Common myeloid progenitor, CD34-positive (primary cell): Measurements from ENCODE around the gene CCNL2.

Experiments used
- CTCF ChIA-PET: fragments of 350-600 bp; sonication (Branson Sonifier 250); formaldehyde crosslinking; loops from one replicate; lab custom pipeline; 2021; ENCODE audit warnings: antibody characterized with exemption; lab: Charles Lee
- POLR2A ChIA-PET: fragments of 350-600 bp; sonication (Branson Sonifier 250); formaldehyde crosslinking; loops from one replicate; lab custom pipeline; 2021; ENCODE audit warnings: antibody characterized with exemption; lab: Charles Lee
- DNase-seq, 3 donors: peaks; one replicate each; pipeline versions ENCODE4 v3.0.0 to v3.0.0-alpha.2; 2013
- H3K27ac ChIP-seq, 2 experiments: 1 replicate in 1 of 2; 2 replicates in 1 of 2; pipeline ENCODE4 v1.7.0; 2013; ENCODE audit warnings: inconsistent platforms in 2 of 2, low read length in 2 of 2, mild to moderate bottlenecking in 2 of 2, low read depth in 1 of 2, moderate library complexity in 1 of 2; ENCODE audit not compliant: severe bottlenecking in 2 of 2, insufficient read depth in 1 of 2, poor library complexity in 1 of 2
- H3K27me3 ChIP-seq, 5 experiments: replicated peaks in 2 of 5; 1 replicate in 3 of 5; 2 replicates in 2 of 5; pipeline versions ENCODE4 v1.6.1 to v1.7.0; 2013; ENCODE audit warnings: low read length in 4 of 5, mild to moderate bottlenecking in 2 of 5, moderate library complexity in 2 of 5, inconsistent platforms in 1 of 5; ENCODE audit not compliant: insufficient read depth in 5 of 5, control insufficient read depth in 4 of 5
- H3K36me3 ChIP-seq, 4 experiments: 1 replicate in 2 of 4; 2 replicates in 2 of 4; pipeline versions ENCODE4 v1.6.1 to v1.7.0; 2013; ENCODE audit warnings: low read length in 3 of 4, control low read depth in 1 of 4, mild to moderate bottlenecking in 1 of 4; ENCODE audit not compliant: control insufficient read depth in 4 of 4, insufficient read depth in 4 of 4
- H3K4me1 ChIP-seq, 4 experiments: 1 replicate in 3 of 4; 2 replicates in 1 of 4; pipeline versions ENCODE4 v1.6.1 to v1.7.1; 2013; ENCODE audit warnings: low read length in 3 of 4, mild to moderate bottlenecking in 3 of 4, control low read depth in 1 of 4, inconsistent platforms in 1 of 4, moderate library complexity in 1 of 4; ENCODE audit not compliant: control insufficient read depth in 4 of 4, insufficient read depth in 4 of 4; ENCODE audit errors: control extremely low read depth in 1 of 4
- H3K4me3 ChIP-seq, 7 experiments: 1 replicate in 4 of 7; 2 replicates in 3 of 7; pipeline versions ENCODE4 v1.5.1 to v1.7.0; 2013; ENCODE audit warnings: mild to moderate bottlenecking in 7 of 7, low read length in 6 of 7, moderate library complexity in 6 of 7, inconsistent platforms in 2 of 7, low read depth in 2 of 7, control low read depth in 1 of 7; ENCODE audit not compliant: insufficient read depth in 4 of 7, control insufficient read depth in 1 of 7; ENCODE audit errors: extremely low read depth in 1 of 7
- H3K9me3 ChIP-seq, 5 experiments: 1 replicate in 4 of 5; 2 replicates in 1 of 5; pipeline versions ENCODE4 v1.6.1 to v1.7.1; 2013; ENCODE audit warnings: low read length in 4 of 5, mild to moderate bottlenecking in 2 of 5, inconsistent platforms in 1 of 5, low read depth in 1 of 5, moderate library complexity in 1 of 5; ENCODE audit not compliant: control insufficient read depth in 4 of 5, insufficient read depth in 2 of 5; ENCODE audit errors: control extremely low read depth in 1 of 5
- WGBS: methylation state at CpG from one replicate; pipeline ENCODE4 v1.1.5; 2013; ENCODE audit not compliant: insufficient coverage; 5-methylcytosine and 5-hydroxymethylcytosine counted together

The CCNL2 gene

GRCh38 chr1:1425753-1426495, 26.8 kb upstream of the CCNL2 start:
- no peak overlapping the region for H3K27ac ChIP-seq
- peaks cover 0 to 5% (median 0%) of the 10 kb centered on the region in 5 experiments for H3K27me3 ChIP-seq
- no peaks in the 10 kb centered on the region for H3K9me3 ChIP-seq
- CTCF ChIA-PET = interaction anchor here (1.0 to 1.8 kb wide), 5 partner anchors 11 to 24 kb away, joined by 3 to 5 read pairs (median 4); no protein-coding TSS in a partner anchor
- POLR2A ChIA-PET = no interaction called here
- peak overlapping the region in 1 of 7 experiments; percentile 25 for H3K4me3 ChIP-seq
- 56% methylated on average over 27 of the region's 33 CpGs for WGBS
- no peaks in the 10 kb centered on the region for H3K36me3 ChIP-seq
- DNase-seq = no peak
- peaks cover 0 to 26% (median 13%) of the 10 kb centered on the region in 4 experiments for H3K4me1 ChIP-seq

- DNase-seq = no peak
- Histone ChIP-seq H3K27ac (no peak overlapping the region), H3K4me1 (peaks cover 0 to 22% (median 11%) of the 10 kb centered on the region in 4 experiments), H3K4me3 (no peak overlapping the region), H3K36me3 (no peaks in the 10 kb centered on the region), H3K27me3 (peaks cover 0 to 10% (median 0%) of the 10 kb centered on the region in 5 experiments), H3K9me3 (no peaks in the 10 kb centered on the region)
- POLR2A ChIA-PET = no interaction called here
- 90% methylated on average over 11 of the region's 12 CpGs for WGBS
- CTCF ChIA-PET = interaction anchor here (0.8 to 1.8 kb wide), 4 partner anchors 10 to 12 kb away, joined by 3 to 5 read pairs (median 4); no protein-coding TSS in a partner anchor
These were observed 26.3 kb upstream of the CCNL2 start for GRCh38 chr1:1425426-1425752.

GRCh38 chr1:1424707-1425106, 25.6 kb upstream of the CCNL2 start:
- no peak overlapping the region for H3K4me3 ChIP-seq
- H3K27me3 ChIP-seq = peaks cover 0 to 11% (median 0%) of the 10 kb centered on the region in 5 experiments
- H3K9me3 ChIP-seq = no peaks in the 10 kb centered on the region
- H3K4me1 ChIP-seq = peaks cover 0 to 23% (median 12%) of the 10 kb centered on the region in 4 experiments
- H3K27ac ChIP-seq = no peak overlapping the region
- DNase-seq = no peak
- H3K36me3 ChIP-seq = no peaks in the 10 kb centered on the region
- ChIA-PET POLR2A (no interaction called here), CTCF (interaction anchor here (0.8 to 1.8 kb wide), 6 partner anchors 9 to 17 kb away, joined by 3 to 6 read pairs (median 4); no protein-coding TSS in a partner anchor)
- 98% methylated on average over 9 of the region's 15 CpGs for WGBS

- peaks cover 0 to 28% (median 13%) of the 10 kb centered on the region in 4 experiments for H3K4me1 ChIP-seq
- H3K9me3 ChIP-seq = no peaks in the 10 kb centered on the region
- ChIA-PET POLR2A (interaction anchor here (0.6 kb wide), 1 partner anchor 192 kb away, joined by 3 read pairs; no protein-coding TSS in a partner anchor), CTCF (interaction anchor here (1.6 kb wide), 1 partner anchor 16 kb away, joined by 3 read pairs; no protein-coding TSS in a partner anchor)
- DNase-seq = no peak
- no peaks in the 10 kb centered on the region for H3K36me3 ChIP-seq
- 96% methylated on average over 6 of the region's 7 CpGs for WGBS
- H3K27me3 ChIP-seq = peaks cover 0 to 17% (median 0%) of the 10 kb centered on the region in 5 experiments
- H3K27ac ChIP-seq = no peak overlapping the region
- H3K4me3 ChIP-seq = no peak overlapping the region
These were observed 24.1 kb upstream of the CCNL2 start for GRCh38 chr1:1423245-1423597.

GRCh38 chr1:1422465-1423244, 23.5 kb upstream of the CCNL2 start:
- no peak overlapping the region for H3K27ac ChIP-seq
- CTCF ChIA-PET = no interaction called here
- WGBS = 83% methylated on average over 13 of the region's 29 CpGs
- peaks cover 0 to 17% (median 0%) of the 10 kb centered on the region in 5 experiments for H3K27me3 ChIP-seq
- H3K4me1 ChIP-seq = peaks cover 0 to 26% (median 12%) of the 10 kb centered on the region in 4 experiments
- no peaks in the 10 kb centered on the region for H3K9me3 ChIP-seq
- no peaks in the 10 kb centered on the region for H3K36me3 ChIP-seq
- H3K4me3 ChIP-seq = no peak overlapping the region
- POLR2A ChIA-PET = no interaction called here
- no peak for DNase-seq

GRCh38 chr1:1421907-1422464, 22.9 kb upstream of the CCNL2 start:
- CTCF ChIA-PET = no interaction called here
- WGBS = 100% methylated on average over 1 of the region's 7 CpGs

More at GRCh38 chr1:1421907-1422464, 22.9 kb upstream of the CCNL2 start:
- no peaks in the 10 kb centered on the region for H3K9me3 ChIP-seq
- no peaks in the 10 kb centered on the region for H3K36me3 ChIP-seq
- DNase-seq = no peak
- H3K4me3 ChIP-seq = no peak overlapping the region
- POLR2A ChIA-PET = no interaction called here
- H3K27me3 ChIP-seq = peaks cover 0 to 17% (median 0%) of the 10 kb centered on the region in 5 experiments
- H3K27ac ChIP-seq = no peak overlapping the region
- H3K4me1 ChIP-seq = peaks cover 0 to 24% (median 12%) of the 10 kb centered on the region in 4 experiments
